NT2/D1 (cell line): ENCODE data around the gene HBEGF.

Experiments used
- SUZ12 ChIP-seq: IDR thresholded peaks from 2 replicates; pipeline ENCODE4 v1.6.1; 2011; ENCODE audit not compliant: insufficient read length, insufficient read depth; ENCODE audit errors: extremely low read depth
- YY1 ChIP-seq: IDR thresholded peaks from 2 replicates; pipeline ENCODE4 v1.6.1; 2011; ENCODE audit not compliant: insufficient read length, insufficient read depth
- ZNF274 ChIP-seq: IDR thresholded peaks from 2 replicates; pipeline ENCODE4 v1.6.1; 2011; ENCODE audit warnings: mild to moderate bottlenecking, low read depth, low read length

DNA sequence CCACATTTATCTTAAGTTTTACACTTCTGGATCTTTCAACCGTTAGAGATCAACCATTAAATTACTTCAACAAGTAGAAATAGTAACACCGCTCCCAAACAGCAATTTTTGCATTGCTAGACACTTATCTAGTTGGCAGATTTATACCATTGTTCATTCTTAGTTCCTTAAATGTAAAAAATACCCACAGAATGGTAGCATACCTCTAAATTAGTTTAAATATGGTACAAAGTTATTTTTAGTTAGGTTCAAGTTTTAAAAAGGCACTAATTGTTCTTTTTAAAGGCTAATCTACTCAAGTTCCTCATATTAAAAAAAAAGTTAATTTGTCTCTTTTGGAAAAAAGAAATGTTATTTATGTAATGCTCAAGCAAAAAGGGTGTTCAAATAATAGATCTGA is 51.6 kb downstream of the HBEGF start:
- TF ChIP-seq ZNF274 = no peak
- no peak for TF ChIP-seq SUZ12
- no peak for TF ChIP-seq YY1
